Hematopoietic multipotent progenitor cell treated with erythropoietin and hydrocortisone succinate and interleukin-3 and kit ligand, for 17 days (in vitro differentiated cells): Measurements from ENCODE around the gene HARS2.
"Not testable (repeated sequence)": the region's sequence is repeated elsewhere in the genome, so short reads cannot be mapped to it uniquely, and the experiment has no call there.

ENCODE experiments used
- DNase-seq: peaks from one replicate; pipeline ENCODE4 v3.0.0-alpha.2; 2015; ENCODE audit warnings: low spot score

The HARS2 gene

GRCh38 chr5:140690941-140691924 lies at the start of gene HARS2, which contains the start of gene HARS1:
HARS2 (plus strand) TSS chr5:140691455; CDS start chr5:140691649, 194 bp downstream.
HARS1 (minus strand) TSS chr5:140691370; CDS start chr5:140691304, 66 bp downstream.
- DNase-seq: peak; percentile 94

- DNase-seq: no peak
Observed at GRCh38 chr5:140641716-140642115, 49.5 kb upstream of the HARS2 start.

GRCh38 chr5:140642718-140643117 lies 48.5 kb upstream of the HARS2 start:
- no peak for DNase-seq

- no peak for DNase-seq
Observed at GRCh38 chr5:140647042-140647419, 44.2 kb upstream of the HARS2 start.

GRCh38 chr5:140658870-140659269 lies 32.4 kb upstream of the HARS2 start:
- DNase-seq: no peak

GRCh38 chr5:140660371-140660770 lies 30.9 kb upstream of the HARS2 start:
- DNase-seq: not testable (repeated sequence)

- DNase-seq: no peak
Observed at GRCh38 chr5:140664030-140664358, 27.3 kb upstream of the HARS2 start.

- DNase-seq: peak; percentile 94
Observed at GRCh38 chr5:140664359-140665119, 26.7 kb upstream of the HARS2 start, which contains the start of gene WDR55. WDR55 (plus strand) TSS chr5:140664904; CDS start chr5:140664913, 9 bp downstream.

GRCh38 chr5:140671035-140671434 lies 20.2 kb upstream of the HARS2 start:
- not testable (repeated sequence) for DNase-seq

GRCh38 chr5:140671472-140672125 lies 19.7 kb upstream of the HARS2 start:
- no peak for DNase-seq

- DNase-seq: no peak
Observed at GRCh38 chr5:140672455-140673186, 18.6 kb upstream of the HARS2 start.

GRCh38 chr5:140673187-140673976 lies 17.9 kb upstream of the HARS2 start, which contains the start of gene DND1:
DND1 (minus strand) TSS chr5:140673576; CDS start chr5:140673542, 34 bp downstream.
- DNase-seq: no peak

- no peak for DNase-seq
Observed at GRCh38 chr5:140674211-140674610, 17.0 kb upstream of the HARS2 start.

- DNase-seq: no peak
Observed at GRCh38 chr5:140674629-140675028, 16.6 kb upstream of the HARS2 start.

GRCh38 chr5:140677947-140678346 lies 13.3 kb upstream of the HARS2 start:
- no peak for DNase-seq

GRCh38 chr5:140678993-140679392 lies 12.3 kb upstream of the HARS2 start:
- DNase-seq: peak; percentile 51

- DNase-seq: peak; percentile 38
Observed at GRCh38 chr5:140690376-140690932, 801 bp upstream of the HARS2 start.

GRCh38 chr5:140694276-140694675 lies 3.0 kb downstream of the HARS2 start:
- DNase-seq: no peak

- no peak for DNase-seq
Observed at GRCh38 chr5:140696891-140697492, 5.7 kb downstream of the HARS2 start.
